ENCODE results near the gene ADGRE1.

- TF ChIP-seq POLR2A (IDR thresholded peaks at IDR 0.05; ENCODE audit: low read length) (no peak), GATA1 (IDR thresholded peaks at IDR 0.05; ENCODE audit: low read depth, low read length) (no peak)
Measured at GRCh38 chr19:6963937-6964336, 76.6 kb downstream of the ADGRE1 start.
